Mesenchymal stem cell (in vitro differentiated cells and primary cell): ENCODE results near the gene MACROD2.
A peak's percentile ranks its signal among the peaks of the same experiment; 100 is the strongest.

ENCODE experiments used
- DNase-seq: peaks from one replicate; pipeline ENCODE4 v3.0.0-alpha.2; 2013
- H2AFZ ChIP-seq: one replicate; pipeline ENCODE4 v1.6.1; 2013; ENCODE audit warnings: low read depth, mild to moderate bottlenecking, control low read depth, inconsistent platforms, low read length, moderate library complexity
- H2AK5ac ChIP-seq: 2 replicates; pipeline ENCODE4 v1.6.1; 2013; ENCODE audit warnings: low read length, moderate library complexity, mild to moderate bottlenecking, inconsistent platforms; ENCODE audit not compliant: severe bottlenecking
- H2BK120ac ChIP-seq: one replicate; pipeline ENCODE4 v1.6.1; 2013; ENCODE audit warnings: low read depth, mild to moderate bottlenecking, inconsistent platforms, low read length, moderate library complexity
- H2BK12ac ChIP-seq, 2 experiments: one replicate each; pipeline ENCODE4 v1.6.1; 2013; ENCODE audit warnings: inconsistent platforms in 2 of 2, low read length in 2 of 2, mild to moderate bottlenecking in 2 of 2, moderate library complexity in 2 of 2, control low read depth in 1 of 2
- H2BK15ac ChIP-seq: one replicate; pipeline ENCODE4 v1.6.1; 2013; ENCODE audit warnings: mild to moderate bottlenecking, low read depth, inconsistent platforms; ENCODE audit not compliant: poor library complexity, severe bottlenecking
- H2BK5ac ChIP-seq: 2 replicates; pipeline ENCODE4 v1.6.1; 2013; ENCODE audit warnings: low read depth, mild to moderate bottlenecking, low read length, control low read depth, inconsistent platforms; ENCODE audit not compliant: poor library complexity, severe bottlenecking
- H3K14ac ChIP-seq, 2 experiments: one replicate each; pipeline ENCODE4 v1.6.1; 2013; ENCODE audit warnings: inconsistent platforms in 2 of 2, low read length in 2 of 2, control low read depth in 1 of 2, mild to moderate bottlenecking in 1 of 2, moderate library complexity in 1 of 2
- H3K18ac ChIP-seq, 2 experiments: one replicate each; pipeline ENCODE4 v1.6.1; 2013; ENCODE audit warnings: inconsistent platforms in 2 of 2, low read length in 2 of 2, control low read depth in 1 of 2, low read depth in 1 of 2, mild to moderate bottlenecking in 1 of 2
- H3K23ac ChIP-seq, 2 experiments: one replicate each; pipeline ENCODE4 v1.6.1; 2013; ENCODE audit warnings: inconsistent platforms in 2 of 2, low read length in 2 of 2, mild to moderate bottlenecking in 2 of 2, moderate library complexity in 2 of 2, control low read depth in 1 of 2
- H3K27ac ChIP-seq: 2 replicates; pipeline ENCODE4 v1.5.1; 2013; ENCODE audit warnings: mild to moderate bottlenecking, moderate library complexity, low read length, control low read depth, inconsistent platforms; ENCODE audit not compliant: poor library complexity, severe bottlenecking
- H3K27me3 ChIP-seq, 2 experiments: 2 replicates each; pipeline versions ENCODE4 v1.6.1 to v1.7.0; 2013; ENCODE audit warnings: low read length in 2 of 2, mild to moderate bottlenecking in 2 of 2, moderate library complexity in 2 of 2, control low read depth in 1 of 2, inconsistent platforms in 1 of 2; ENCODE audit not compliant: control insufficient read depth in 1 of 2, insufficient read depth in 1 of 2
- H3K36me3 ChIP-seq, 2 experiments: 2 replicates each; pipeline versions ENCODE4 v1.6.1 to v1.7.0; 2013; ENCODE audit warnings: low read length in 2 of 2, control low read depth in 1 of 2, inconsistent platforms in 1 of 2, low read depth in 1 of 2, mild to moderate bottlenecking in 1 of 2; ENCODE audit not compliant: insufficient read depth in 2 of 2, control insufficient read depth in 1 of 2
- H3K4ac ChIP-seq, 2 experiments: one replicate each; pipeline ENCODE4 v1.6.1; 2013; ENCODE audit warnings: inconsistent platforms in 2 of 2, low read length in 2 of 2, mild to moderate bottlenecking in 2 of 2, moderate library complexity in 2 of 2, control low read depth in 1 of 2, low read depth in 1 of 2
- H3K4me1 ChIP-seq: 2 replicates; pipeline ENCODE4 v1.6.1; 2013; ENCODE audit warnings: low read depth, low read length, control low read depth; ENCODE audit not compliant: control insufficient read depth, insufficient read depth
- H3K4me2 ChIP-seq: 2 replicates; pipeline ENCODE4 v1.6.1; 2013; ENCODE audit warnings: low read length, mild to moderate bottlenecking, inconsistent platforms; ENCODE audit not compliant: poor library complexity, severe bottlenecking
- H3K4me3 ChIP-seq, 2 experiments: 2 replicates each; pipeline versions ENCODE4 v1.5.1 to v1.7.0; 2013; ENCODE audit warnings: low read length in 2 of 2, mild to moderate bottlenecking in 2 of 2, control low read depth in 1 of 2, low read depth in 1 of 2; ENCODE audit not compliant: insufficient read depth in 1 of 2
- H3K79me1 ChIP-seq: replicated peaks from 2 replicates; pipeline ENCODE4 v1.6.1; 2013; ENCODE audit warnings: mild to moderate bottlenecking, control low read depth, low read length, inconsistent platforms; ENCODE audit not compliant: poor library complexity, severe bottlenecking
- H3K9ac ChIP-seq: 2 replicates; pipeline ENCODE4 v1.7.0; 2013; ENCODE audit warnings: mild to moderate bottlenecking, low read length, moderate library complexity
- H3K9me3 ChIP-seq: 2 replicates; pipeline ENCODE4 v1.7.0; 2013; ENCODE audit warnings: mild to moderate bottlenecking, low read length; ENCODE audit not compliant: control insufficient read depth
- H4K8ac ChIP-seq: one replicate; pipeline ENCODE4 v1.6.1; 2013; ENCODE audit warnings: inconsistent platforms, mild to moderate bottlenecking, low read length, moderate library complexity
- H4K91ac ChIP-seq: one replicate; pipeline ENCODE4 v1.6.1; 2013; ENCODE audit warnings: mild to moderate bottlenecking, low read length, inconsistent platforms
- WGBS: methylation state at CpG from one replicate; pipeline ENCODE4 v1.1.7; 2013; ENCODE audit warnings: mixed read lengths; 5-methylcytosine and 5-hydroxymethylcytosine counted together

The MACROD2 gene

GRCh38 chr20:14576196-14576877 lies 581.0 kb downstream of the MACROD2 start:
- no peak overlapping the region for H2BK15ac ChIP-seq
- no peak overlapping the region for H3K23ac ChIP-seq
- WGBS, result 65% methylated on average over 3 of the region's 3 CpGs
- H3K36me3 ChIP-seq, result no peaks in the 10 kb centered on the region
- H4K8ac ChIP-seq, result no peak overlapping the region
- no peak overlapping the region for H2AK5ac ChIP-seq
- H3K79me1 ChIP-seq, result no peaks in the 10 kb centered on the region
- H3K4me1 ChIP-seq, result no peaks in the 10 kb centered on the region
- H3K4me3 ChIP-seq, result no peak overlapping the region
- no peak overlapping the region for H3K4me2 ChIP-seq
- no peak overlapping the region for H3K9ac ChIP-seq
- no peaks in the 10 kb centered on the region for H3K27me3 ChIP-seq
- H2AFZ ChIP-seq, result no peak overlapping the region
- no peak overlapping the region for H3K18ac ChIP-seq
- H2BK5ac ChIP-seq, result no peak overlapping the region
- no peak overlapping the region for H3K4ac ChIP-seq
- H3K9me3 ChIP-seq, result no peaks in the 10 kb centered on the region
- DNase-seq, result no peak
- no peak overlapping the region for H3K27ac ChIP-seq
- H3K14ac ChIP-seq, result no peak overlapping the region
- H2BK12ac ChIP-seq, result no peak overlapping the region
- H2BK120ac ChIP-seq, result no peak overlapping the region
- H4K91ac ChIP-seq, result no peak overlapping the region

- Histone ChIP-seq H3K4me3 (no peak overlapping the region), H3K23ac (no peak overlapping the region), H3K4ac (no peak overlapping the region), H3K9ac (no peak overlapping the region), H3K4me1 (no peaks in the 10 kb centered on the region), H3K27me3 (no peaks in the 10 kb centered on the region), H2BK120ac (no peak overlapping the region), H2BK5ac (no peak overlapping the region), H4K8ac (no peak overlapping the region), H2BK15ac (no peak overlapping the region), H3K36me3 (no peaks in the 10 kb centered on the region), H3K79me1 (no peaks in the 10 kb centered on the region), H4K91ac (no peak overlapping the region), H2AK5ac (no peak overlapping the region), H3K14ac (no peak overlapping the region), H3K9me3 (no peaks in the 10 kb centered on the region), H2BK12ac (no peak overlapping the region), H3K4me2 (no peak overlapping the region), H3K27ac (no peak overlapping the region), H2AFZ (no peak overlapping the region), H3K18ac (no peak overlapping the region)
- DNase-seq, result no peak
- WGBS, result 75% methylated on average over 1 of the region's 4 CpGs
Observed at GRCh38 chr20:14580418-14581074, 585.2 kb downstream of the MACROD2 start.

- no peak overlapping the region for H2AFZ ChIP-seq
- H2BK5ac ChIP-seq, result no peak overlapping the region
- H3K9ac ChIP-seq, result no peak overlapping the region
- no peak overlapping the region for H4K91ac ChIP-seq
- H3K27me3 ChIP-seq, result no peaks in the 10 kb centered on the region
- no peak for DNase-seq
- H3K14ac ChIP-seq, result no peak overlapping the region
- H3K23ac ChIP-seq, result no peak overlapping the region
- H2AK5ac ChIP-seq, result no peak overlapping the region
- no peaks in the 10 kb centered on the region for H3K4me1 ChIP-seq
- no peak overlapping the region for H2BK120ac ChIP-seq
- H3K4me3 ChIP-seq, result no peak overlapping the region
- no peak overlapping the region for H2BK15ac ChIP-seq
- no peaks in the 10 kb centered on the region for H3K79me1 ChIP-seq
- H3K36me3 ChIP-seq, result no peaks in the 10 kb centered on the region
- H4K8ac ChIP-seq, result no peak overlapping the region
- no peak overlapping the region for H3K18ac ChIP-seq
- WGBS, result 95% methylated on average over 3 of the region's 3 CpGs
- no peak overlapping the region for H2BK12ac ChIP-seq
- no peak overlapping the region for H3K4me2 ChIP-seq
- H3K9me3 ChIP-seq, result no peaks in the 10 kb centered on the region
- no peak overlapping the region for H3K27ac ChIP-seq
- no peak overlapping the region for H3K4ac ChIP-seq
Observed at GRCh38 chr20:14581731-14582130, 586.4 kb downstream of the MACROD2 start.

- H3K9ac ChIP-seq, result no peak overlapping the region
- no peak overlapping the region for H4K8ac ChIP-seq
- no peak overlapping the region for H2BK15ac ChIP-seq
- no peak overlapping the region for H3K4ac ChIP-seq
- DNase-seq, result peak; percentile 66
- H3K36me3 ChIP-seq, result no peaks in the 10 kb centered on the region
- H2AK5ac ChIP-seq, result no peak overlapping the region
- no peak overlapping the region for H3K23ac ChIP-seq
- H4K91ac ChIP-seq, result no peak overlapping the region
- H3K27me3 ChIP-seq, result no peaks in the 10 kb centered on the region
- H3K14ac ChIP-seq, result no peak overlapping the region
- no peaks in the 10 kb centered on the region for H3K79me1 ChIP-seq
- no peak overlapping the region for H2BK5ac ChIP-seq
- no peak overlapping the region for H2AFZ ChIP-seq
- no peak overlapping the region for H3K4me3 ChIP-seq
- no peak overlapping the region for H3K18ac ChIP-seq
- no peak overlapping the region for H3K4me2 ChIP-seq
- H3K4me1 ChIP-seq, result no peaks in the 10 kb centered on the region
- no peak overlapping the region for H2BK12ac ChIP-seq
- WGBS, result 46% methylated on average over 3 of the region's 3 CpGs
- no peaks in the 10 kb centered on the region for H3K9me3 ChIP-seq
- no peak overlapping the region for H2BK120ac ChIP-seq
- no peak overlapping the region for H3K27ac ChIP-seq
Observed at GRCh38 chr20:14582855-14583254, 587.5 kb downstream of the MACROD2 start.
